PC-9 (cell line): Measurements from ENCODE around the gene BCO2. TPM values are rescaled to one million over a fixed set of nuclear protein-coding genes. Genes with fewer than 3 reads are reported as not detected.
A peak's percentile ranks its signal among the peaks of the same experiment; 100 is the strongest.

Experiments
- Bru-seq: library from RNA; stranded (reverse); fragments of 400-500 nt; gene quantifications from one replicate; lab custom pipeline; 2021; lab: Mats Ljungman, UMichigan
- BruChase-seq, 2 experiments: library from RNA; stranded (reverse); fragments of 400-500 nt; gene quantifications; one replicate each; lab custom pipeline; 2021; lab: Mats Ljungman, UMichigan
- BruUV-seq: library from RNA; stranded (reverse); fragments of 400-500 nt; replicated peaks from 2 replicates; lab custom pipeline; 2021; lab: Mats Ljungman, UMichigan
- CTCF ChIA-PET: fragments of 300-600 bp; sonication (Branson Sonifier 250); formaldehyde crosslinking; loops from one replicate; lab custom pipeline; 2022; ENCODE audit warnings: antibody characterized with exemption; lab: Charles Lee
- POLR2A ChIA-PET: fragments of 300-600 bp; sonication (Branson Sonifier 250); formaldehyde crosslinking; loops from one replicate; lab custom pipeline; 2022; ENCODE audit warnings: antibody characterized with exemption; ENCODE audit not compliant: unreplicated experiment; lab: Charles Lee
- DNase-seq, 2 experiments: peaks; one replicate each; pipeline versions ENCODE4 v3.0.0 to v3.0.0-alpha.2; 2015 to 2022; ENCODE audit warnings: mixed read lengths in 1 of 2
- H2AFZ ChIP-seq: fragments of 200-600 bp; sonication (generic); 2 replicates; pipeline ENCODE4 v1.8.1; 2017; ENCODE audit warnings: antibody characterized with exemption
- H3F3A ChIP-seq: fragments of 200-600 bp; sonication (generic); 2 replicates; pipeline ENCODE4 v1.8.1; 2017; ENCODE audit warnings: antibody characterized with exemption, mild to moderate bottlenecking, low read depth; ENCODE audit not compliant: insufficient read depth
- H3K27ac ChIP-seq: fragments of 200-600 bp; sonication (generic); 2 replicates; pipeline ENCODE4 v1.6.1; 2016; ENCODE audit warnings: mixed run types
- H3K27me3 ChIP-seq: fragments of 200-600 bp; sonication (generic); 2 replicates; pipeline ENCODE4 v1.6.1; 2016; ENCODE audit warnings: low read depth, mixed run types; ENCODE audit not compliant: insufficient read depth
- H3K36me3 ChIP-seq: fragments of 200-600 bp; sonication (generic); 2 replicates; pipeline ENCODE4 v1.6.1; 2016; ENCODE audit warnings: low read depth, mixed run types
- H3K4me1 ChIP-seq: fragments of 200-600 bp; sonication (generic); replicated peaks from 2 replicates; pipeline ENCODE4 v1.6.1; 2016; ENCODE audit warnings: mixed run types; ENCODE audit not compliant: insufficient read depth
- H3K4me2 ChIP-seq: fragments of 200-600 bp; sonication (generic); 2 replicates; pipeline ENCODE4 v1.6.1; 2017; ENCODE audit warnings: mixed run types
- H3K4me3 ChIP-seq: fragments of 200-600 bp; sonication (generic); 2 replicates; pipeline ENCODE4 v1.6.1; 2016; ENCODE audit warnings: mixed run types
- H3K79me2 ChIP-seq: fragments of 200-600 bp; sonication (generic); 2 replicates; pipeline ENCODE4 v1.6.1; 2017; ENCODE audit warnings: low read depth, mixed run types
- H3K9me2 ChIP-seq: fragments of 200-600 bp; sonication (generic); 2 replicates; pipeline ENCODE4 v1.8.1; 2017; ENCODE audit warnings: mild to moderate bottlenecking; ENCODE audit not compliant: insufficient read depth
- H3K9me3 ChIP-seq: fragments of 200-600 bp; sonication (generic); 2 replicates; pipeline ENCODE4 v1.8.1; 2016; ENCODE audit warnings: low read depth; ENCODE audit not compliant: insufficient read depth
- H4K20me1 ChIP-seq: fragments of 200-600 bp; sonication (generic); 2 replicates; pipeline ENCODE4 v1.8.1; 2017; ENCODE audit not compliant: insufficient read depth
- EZH2 ChIP-seq: fragments of 200-600 bp; sonication (generic); IDR thresholded peaks from 2 replicates; pipeline ENCODE4 v1.8.0; 2017; ENCODE audit warnings: antibody characterized with exemption, low read depth
- intact Hi-C: fragments of 100-400 bp; cut with micrococcal nuclease; formaldehyde crosslinking; loops from one replicate; pipeline ENCODE4 v1.10.0; 2022; ENCODE audit not compliant: unreplicated experiment
- long read RNA-seq: library from polyadenylated mRNA; stranded (forward); transcript quantifications from one replicate; pipeline ENCODE4 v2.0.0, GENCODE V29; 2022
- total RNA-seq: library from RNA; stranded (reverse); gene quantifications from 2 replicates; pipeline ENCODE4 v1.2.3, GENCODE V29; 2021
- TF ChIP-seq, protein P1 (sequence below): fragments of 200-600 bp; sonication (generic); conservative IDR thresholded peaks from 2 replicates; pipeline ENCODE4 v1.6.1; 2017; ENCODE audit warnings: mixed run types, antibody characterized with exemption, mild to moderate bottlenecking, moderate library complexity

Gene BCO2, protein sequence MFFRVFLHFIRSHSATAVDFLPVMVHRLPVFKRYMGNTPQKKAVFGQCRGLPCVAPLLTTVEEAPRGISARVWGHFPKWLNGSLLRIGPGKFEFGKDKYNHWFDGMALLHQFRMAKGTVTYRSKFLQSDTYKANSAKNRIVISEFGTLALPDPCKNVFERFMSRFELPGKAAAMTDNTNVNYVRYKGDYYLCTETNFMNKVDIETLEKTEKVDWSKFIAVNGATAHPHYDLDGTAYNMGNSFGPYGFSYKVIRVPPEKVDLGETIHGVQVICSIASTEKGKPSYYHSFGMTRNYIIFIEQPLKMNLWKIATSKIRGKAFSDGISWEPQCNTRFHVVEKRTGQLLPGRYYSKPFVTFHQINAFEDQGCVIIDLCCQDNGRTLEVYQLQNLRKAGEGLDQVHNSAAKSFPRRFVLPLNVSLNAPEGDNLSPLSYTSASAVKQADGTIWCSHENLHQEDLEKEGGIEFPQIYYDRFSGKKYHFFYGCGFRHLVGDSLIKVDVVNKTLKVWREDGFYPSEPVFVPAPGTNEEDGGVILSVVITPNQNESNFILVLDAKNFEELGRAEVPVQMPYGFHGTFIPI
- 3.0 and 3.3 TPM in 2 replicates for total RNA-seq
- percentile 41 among the genes with signal in this experiment for Bru-seq, nascent RNA
- BruChase-seq, experiment 1, labeled RNA remaining after a 2-hour chase = percentile 55 among the genes with signal in this experiment
- BruChase-seq, experiment 2, labeled RNA remaining after a 6-hour chase = percentile 54 among the genes with signal in this experiment
- long read RNA-seq, partial matches to known transcripts = 0 of 2 reads
- long read RNA-seq, other reads (novel, unspliced or antisense) = 2 of 2 reads

DNA sequence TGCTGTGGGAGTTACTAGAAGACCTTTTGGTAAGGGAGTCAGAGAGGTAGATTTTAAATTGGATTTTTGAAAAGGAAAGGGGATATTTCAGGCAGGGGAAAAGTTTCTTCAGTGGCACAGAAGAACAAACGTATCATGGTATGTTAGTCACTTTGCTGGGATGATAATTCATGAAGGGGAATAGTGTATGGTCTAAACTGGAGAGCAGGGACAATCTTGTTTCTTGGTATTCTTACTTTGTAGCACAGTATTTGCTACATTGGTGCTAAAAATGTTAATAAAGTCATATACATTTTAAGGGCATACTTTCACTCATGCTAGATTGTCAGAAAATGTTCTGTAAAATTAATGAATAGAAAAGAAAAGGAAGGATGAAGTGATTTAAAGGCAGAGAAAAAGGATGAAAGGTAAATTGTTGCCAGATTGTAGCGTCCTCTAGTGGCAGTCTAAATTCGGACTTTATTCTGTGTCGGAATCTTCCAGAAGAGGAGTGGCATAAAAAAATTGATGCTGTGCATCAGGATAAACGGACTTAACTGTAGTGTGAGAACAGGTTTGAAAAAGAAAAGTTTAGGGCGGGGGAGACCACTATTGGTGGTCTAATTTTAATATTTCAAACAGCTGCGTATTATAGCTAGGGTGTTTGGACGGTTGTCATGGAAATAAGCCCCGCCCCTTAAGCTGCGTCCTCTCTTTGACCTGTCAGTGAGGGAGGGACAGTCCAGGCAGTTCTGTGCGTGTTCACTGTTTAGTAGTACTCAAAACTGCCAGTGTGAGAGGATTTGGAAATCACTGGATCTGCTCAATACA, at the start of gene BCO2:
TSS of gene BCO2 (plus strand) at position 724 of the 810 bp plus-strand sequence. CDS start 90 bp downstream, outside the sequence.
- H3K79me2 ChIP-seq = no peaks in the 10 kb centered on the region
- CTCF ChIA-PET = interaction anchor here (0.8 to 1.3 kb wide), 3 partner anchors 11 to 61 kb away, joined by 5 to 6 read pairs (median 5); partner anchors contain the start of gene IL18
- peak within 1 kb of the TSS; percentile 66 for H3K4me2 ChIP-seq
- no peaks in the 10 kb centered on the region for H3K9me3 ChIP-seq
- no peaks in the 10 kb centered on the region for H3K36me3 ChIP-seq
- intact Hi-C loops = loop anchor here (1.0 kb wide), 1 partner anchor 62 kb away; no protein-coding TSS in a partner anchor
- H3K4me1 ChIP-seq = peaks cover 16% of the 10 kb centered on the region
- TF ChIP-seq, protein P1, sequence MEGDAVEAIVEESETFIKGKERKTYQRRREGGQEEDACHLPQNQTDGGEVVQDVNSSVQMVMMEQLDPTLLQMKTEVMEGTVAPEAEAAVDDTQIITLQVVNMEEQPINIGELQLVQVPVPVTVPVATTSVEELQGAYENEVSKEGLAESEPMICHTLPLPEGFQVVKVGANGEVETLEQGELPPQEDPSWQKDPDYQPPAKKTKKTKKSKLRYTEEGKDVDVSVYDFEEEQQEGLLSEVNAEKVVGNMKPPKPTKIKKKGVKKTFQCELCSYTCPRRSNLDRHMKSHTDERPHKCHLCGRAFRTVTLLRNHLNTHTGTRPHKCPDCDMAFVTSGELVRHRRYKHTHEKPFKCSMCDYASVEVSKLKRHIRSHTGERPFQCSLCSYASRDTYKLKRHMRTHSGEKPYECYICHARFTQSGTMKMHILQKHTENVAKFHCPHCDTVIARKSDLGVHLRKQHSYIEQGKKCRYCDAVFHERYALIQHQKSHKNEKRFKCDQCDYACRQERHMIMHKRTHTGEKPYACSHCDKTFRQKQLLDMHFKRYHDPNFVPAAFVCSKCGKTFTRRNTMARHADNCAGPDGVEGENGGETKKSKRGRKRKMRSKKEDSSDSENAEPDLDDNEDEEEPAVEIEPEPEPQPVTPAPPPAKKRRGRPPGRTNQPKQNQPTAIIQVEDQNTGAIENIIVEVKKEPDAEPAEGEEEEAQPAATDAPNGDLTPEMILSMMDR = peak; percentile 98
- no peak for TF ChIP-seq EZH2
- no TSS peak for BruUV-seq
- no peak within 1 kb of the TSS for H3K27ac ChIP-seq
- peak; percentile 76 to 77 for DNase-seq
- H3K9me2 ChIP-seq = no peaks in the 10 kb centered on the region
- peak within 1 kb of the TSS; percentile 47 for H3K4me3 ChIP-seq
- POLR2A ChIA-PET = interaction anchor here (0.6 kb wide), 1 partner anchor 329 kb away, joined by 4 read pairs; no protein-coding TSS in a partner anchor
- H2AFZ ChIP-seq = peak within 1 kb of the TSS; percentile 67
- H3K27me3 ChIP-seq = no peaks in the 10 kb centered on the region
- peaks cover 9% of the 10 kb centered on the region for H3F3A ChIP-seq
- H4K20me1 ChIP-seq = no peaks in the 10 kb centered on the region

DNA sequence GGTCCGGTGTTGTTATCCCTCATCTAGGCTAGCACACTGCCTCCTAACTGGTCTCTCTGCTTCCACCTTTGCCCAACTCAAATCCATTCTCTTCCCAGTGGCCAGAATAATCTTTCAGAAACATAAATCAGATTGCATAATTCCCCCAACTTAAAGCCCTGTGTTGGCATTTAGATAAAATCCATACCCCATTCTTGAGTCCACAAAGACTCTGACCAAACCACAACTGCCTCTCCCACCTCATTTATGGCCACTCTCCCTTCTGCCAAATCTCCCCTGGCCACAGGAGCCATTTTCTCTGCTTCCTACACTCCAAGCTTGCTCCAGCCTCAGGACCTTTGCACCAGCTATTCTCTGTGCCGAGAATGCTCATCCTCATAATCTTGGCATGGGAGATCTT, 48.3 kb upstream of the BCO2 start:
- Histone ChIP-seq H3K9me2 (no peaks in the 10 kb centered on the region), H3F3A (peaks cover 24% of the 10 kb centered on the region), H3K9me3 (no peaks in the 10 kb centered on the region), H3K36me3 (no peaks in the 10 kb centered on the region), H4K20me1 (no peaks in the 10 kb centered on the region), H3K4me3 (no peak overlapping the region), H3K27ac (no peak overlapping the region), H3K4me1 (peaks cover 23% of the 10 kb centered on the region), H3K27me3 (no peaks in the 10 kb centered on the region), H3K4me2 (no peak overlapping the region), H2AFZ (no peak overlapping the region), H3K79me2 (no peaks in the 10 kb centered on the region)
- TF ChIP-seq, protein P1 = no peak
- no peak for TF ChIP-seq EZH2
- ChIA-PET POLR2A (interaction anchor here (0.6 kb wide), 1 partner anchor 13 kb away, joined by 26 read pairs; no protein-coding TSS in a partner anchor), CTCF (no interaction called here)
- no peak for DNase-seq
- BruUV-seq = no TSS peak
- intact Hi-C loops = no loop called here
